Psoas muscle (tissue), 8 donors: ENCODE measurements around the gene ZBTB47. TPM values are rescaled to one million over a fixed set of nuclear protein-coding genes. Genes with fewer than 3 reads are reported as not detected.

Experiments
- ATAC-seq, 4 donors: fragments of 200-7000 bp; cut with Tn5 transposase; one replicate each; pipeline ENCODE4 v1.9.1; 2020; ENCODE audit warnings: moderate library complexity in 3 of 4, mild to moderate bottlenecking in 2 of 4
- DNase-seq, 2 donors: peaks; one replicate each; pipeline ENCODE4 v3.0.0-alpha.2; 2020
- H3K27ac ChIP-seq: fragments of 200-600 bp; one replicate; pipeline ENCODE4 v1.8.0; 2022
- H3K27me3 ChIP-seq, 3 donors: fragments of 200-600 bp in 1 of 3; one replicate each; pipeline versions ENCODE4 v1.6.1 to v1.8.0; 2013 to 2022; ENCODE audit warnings: low read length in 2 of 3, mild to moderate bottlenecking in 2 of 3, moderate library complexity in 1 of 3; ENCODE audit not compliant: insufficient read depth in 3 of 3
- H3K36me3 ChIP-seq, 2 donors: fragments of 200-600 bp in 1 of 2; one replicate each; pipeline versions ENCODE4 v1.6.1 to v1.8.0; 2013 to 2022; ENCODE audit warnings: low read depth in 1 of 2, mild to moderate bottlenecking in 1 of 2, moderate library complexity in 1 of 2; ENCODE audit not compliant: insufficient read depth in 1 of 2
- H3K4me1 ChIP-seq: fragments of 200-600 bp; one replicate; pipeline ENCODE4 v1.8.0; 2022
- H3K4me3 ChIP-seq: fragments of 200-600 bp; one replicate; pipeline ENCODE4 v1.8.0; 2022; ENCODE audit warnings: mild to moderate bottlenecking
- H3K9me3 ChIP-seq: fragments of 200-600 bp; one replicate; pipeline ENCODE4 v1.8.0; 2022
- WGBS, 3 donors: extraction: QIAGEN DNeasy Blood & Tissue Kit; methylation state at CpG; one replicate each; pipeline versions ENCODE4 v1.1.6 to v1.1.7; 2013; 5-methylcytosine and 5-hydroxymethylcytosine counted together
- intact Hi-C, 2 donors: fragments of 100-400 bp; cut with DNase I; formaldehyde crosslinking; loops; one replicate each; pipeline versions ENCODE4 v1.11.0 to v1.14.2; 2022
- polyA plus RNA-seq, 3 donors: library from polyadenylated mRNA; stranded (reverse); fragments of 200-250 nt; gene quantifications; one replicate each; pipeline ENCODE4 v1.2.3, GENCODE V29; 2013
- total RNA-seq, 4 donors: library from RNA; stranded (reverse); fragmentation: NEBNext Ultra II Directional in 2 of 4; extraction: Animal tissue kit (Norgen Biotek cat#: 25700) in 2 of 4; gene quantifications; one replicate each; pipeline versions ENCODE4 v1.2.1 to v1.2.4, GENCODE V29; 2021 to 2023
- TF ChIP-seq, protein P1 (sequence below): fragments of 200-600 bp; IDR thresholded peaks from one replicate; pipeline ENCODE4 v1.8.0; 2022; ENCODE audit warnings: antibody characterized with exemption
- donor health status: healthy with polysubstance abuse.
- donor health status: DM: no; HTN: no; CAD: no; lungs with moderate emphysema.
- donor health status: Bipolar disorder and iron deficiency.
- donor health status: healthy.
- donor health status: DM: yes; HTN: yes; CAD: no.
- donor health status: DM: no; HTN: no; CAD: no.
- donor health status: DM: no; HTN: no; CAD: no.
- donor health status: DM: yes; HTN: yes; CAD: no.

The ZBTB47 gene
- total and polyA plus RNA-seq, 7 donors = 41.6 to 151 (median 90.3) TPM

DNA sequence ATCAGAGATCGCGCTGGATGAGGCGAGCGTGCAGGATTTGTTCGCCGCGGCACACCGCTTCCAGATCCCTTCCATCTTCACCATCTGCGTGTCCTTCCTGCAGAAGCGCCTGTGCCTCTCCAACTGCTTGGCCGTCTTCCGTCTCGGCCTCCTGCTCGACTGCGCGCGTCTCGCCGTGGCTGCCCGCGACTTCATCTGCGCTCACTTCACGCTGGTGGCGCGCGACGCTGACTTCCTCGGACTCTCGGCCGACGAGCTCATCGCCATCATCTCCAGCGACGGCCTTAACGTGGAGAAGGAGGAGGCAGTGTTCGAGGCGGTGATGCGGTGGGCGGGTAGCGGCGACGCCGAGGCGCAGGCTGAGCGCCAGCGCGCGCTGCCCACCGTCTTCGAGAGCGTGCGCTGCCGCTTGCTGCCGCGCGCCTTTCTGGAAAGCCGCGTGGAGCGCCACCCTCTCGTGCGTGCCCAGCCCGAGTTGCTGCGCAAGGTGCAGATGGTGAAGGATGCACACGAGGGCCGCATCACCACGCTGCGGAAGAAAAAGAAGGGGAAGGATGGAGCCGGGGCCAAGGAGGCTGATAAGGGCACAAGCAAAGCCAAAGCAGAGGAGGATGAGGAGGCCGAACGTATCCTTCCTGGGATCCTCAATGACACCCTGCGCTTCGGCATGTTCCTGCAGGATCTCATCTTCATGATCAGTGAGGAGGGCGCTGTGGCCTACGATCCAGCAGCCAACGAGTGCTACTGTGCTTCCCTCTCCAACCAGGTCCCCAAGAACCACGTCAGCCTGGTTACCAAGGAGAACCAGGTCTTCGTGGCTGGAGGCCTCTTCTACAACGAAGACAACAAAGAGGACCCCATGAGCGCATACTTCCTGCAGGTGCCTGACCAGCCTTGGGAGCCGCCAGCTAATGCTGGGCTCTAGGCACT, 32.7 kb downstream of the ZBTB47 start:
- no peak for ATAC-seq
- peaks cover 0 to 18% of the 10 kb centered on the region in 2 donors for H3K36me3 ChIP-seq
- peak overlapping the region; percentile 98 for H3K27ac ChIP-seq
- H3K4me1 ChIP-seq = peaks cover 51% of the 10 kb centered on the region
- WGBS, 3 donors = 26 to 36% (median 36%) methylated on average over 77 to 80 of the region's 80 CpGs
- H3K27me3 ChIP-seq = no peaks in the 10 kb centered on the region
- TF ChIP-seq, protein P1, sequence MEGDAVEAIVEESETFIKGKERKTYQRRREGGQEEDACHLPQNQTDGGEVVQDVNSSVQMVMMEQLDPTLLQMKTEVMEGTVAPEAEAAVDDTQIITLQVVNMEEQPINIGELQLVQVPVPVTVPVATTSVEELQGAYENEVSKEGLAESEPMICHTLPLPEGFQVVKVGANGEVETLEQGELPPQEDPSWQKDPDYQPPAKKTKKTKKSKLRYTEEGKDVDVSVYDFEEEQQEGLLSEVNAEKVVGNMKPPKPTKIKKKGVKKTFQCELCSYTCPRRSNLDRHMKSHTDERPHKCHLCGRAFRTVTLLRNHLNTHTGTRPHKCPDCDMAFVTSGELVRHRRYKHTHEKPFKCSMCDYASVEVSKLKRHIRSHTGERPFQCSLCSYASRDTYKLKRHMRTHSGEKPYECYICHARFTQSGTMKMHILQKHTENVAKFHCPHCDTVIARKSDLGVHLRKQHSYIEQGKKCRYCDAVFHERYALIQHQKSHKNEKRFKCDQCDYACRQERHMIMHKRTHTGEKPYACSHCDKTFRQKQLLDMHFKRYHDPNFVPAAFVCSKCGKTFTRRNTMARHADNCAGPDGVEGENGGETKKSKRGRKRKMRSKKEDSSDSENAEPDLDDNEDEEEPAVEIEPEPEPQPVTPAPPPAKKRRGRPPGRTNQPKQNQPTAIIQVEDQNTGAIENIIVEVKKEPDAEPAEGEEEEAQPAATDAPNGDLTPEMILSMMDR = no peak
- intact Hi-C loops = loop anchor here in 1 of 2 donors (2.0 kb wide), 1 partner anchor 15 kb away; no protein-coding TSS in a partner anchor
- DNase-seq = peak in 1 of 2 donors; percentile 62
- no peaks in the 10 kb centered on the region for H3K9me3 ChIP-seq
- peak overlapping the region; percentile 71 for H3K4me3 ChIP-seq

DNA sequence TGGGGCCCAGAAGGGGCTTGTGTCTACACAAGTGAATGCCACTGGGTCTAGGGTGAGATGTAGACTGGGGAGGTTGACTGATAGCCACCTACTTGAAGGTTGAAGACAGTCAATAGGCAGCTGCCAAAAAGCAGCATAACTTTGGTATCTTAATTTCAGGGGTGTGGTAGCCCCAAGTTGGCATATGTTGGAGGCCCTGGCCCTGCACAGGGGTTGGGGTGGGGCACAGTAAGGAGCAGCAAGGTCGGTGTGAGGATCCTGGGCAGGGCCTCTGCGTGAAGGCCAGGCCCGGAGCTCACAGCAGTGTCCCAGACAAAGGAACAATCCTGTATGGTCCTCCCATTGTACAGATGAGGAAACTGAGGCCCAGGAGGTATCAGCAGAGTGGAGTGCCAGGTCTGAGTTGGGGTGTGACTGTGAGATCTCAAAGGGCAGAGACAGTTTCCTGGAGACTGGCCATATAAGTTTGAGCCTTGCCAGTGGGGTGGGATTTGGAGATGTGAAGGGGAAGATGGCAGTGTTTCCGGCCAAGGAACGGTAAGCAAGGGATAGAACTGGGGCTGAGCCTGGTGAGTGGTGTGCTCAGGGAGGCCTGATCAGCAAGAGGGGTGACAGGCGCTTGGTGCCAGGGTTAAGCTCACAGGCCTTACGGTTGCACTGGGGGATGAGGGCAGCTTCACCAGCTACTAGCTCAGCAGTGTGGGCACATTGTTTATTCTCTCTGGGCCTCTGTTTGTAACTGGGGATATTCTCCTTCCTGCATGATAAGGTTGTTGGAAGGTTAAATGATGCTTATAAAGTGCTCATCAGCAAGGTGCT, 33.5 kb downstream of the ZBTB47 start:
- Histone ChIP-seq H3K9me3 (no peaks in the 10 kb centered on the region), H3K4me1 (peaks cover 51% of the 10 kb centered on the region), H3K27ac (peak overlapping the region; percentile 98), H3K27me3 (no peaks in the 10 kb centered on the region), H3K4me3 (peak overlapping the region; percentile 71), H3K36me3 (peaks cover 0 to 25% of the 10 kb centered on the region in 2 donors)
- intact Hi-C loops = no loop called here
- no peak for ATAC-seq
- TF ChIP-seq, protein P1 = no peak
- no peak for DNase-seq
- 54 to 63% (median 61%) methylated on average over 7 of the region's 7 CpGs for WGBS, 3 donors

DNA sequence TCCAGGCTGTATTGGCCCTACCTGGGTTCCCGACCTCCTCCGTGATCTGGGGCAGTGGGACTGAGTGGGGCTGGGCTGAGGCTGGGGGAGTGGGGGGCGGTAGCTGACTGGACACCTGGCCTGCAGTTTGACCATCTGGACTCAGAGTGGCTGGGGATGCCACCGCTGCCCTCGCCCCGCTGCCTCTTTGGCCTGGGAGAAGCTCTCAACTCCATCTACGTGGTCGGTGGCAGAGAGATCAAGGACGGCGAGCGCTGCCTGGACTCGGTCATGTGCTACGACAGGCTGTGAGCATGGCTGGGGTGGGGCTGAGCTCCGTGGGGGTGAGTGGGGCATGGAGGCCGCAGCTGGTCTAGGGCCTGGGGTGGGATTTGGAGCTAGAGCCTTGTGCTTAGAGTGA, 34.5 kb downstream of the ZBTB47 start:
- no peak for ATAC-seq
- peaks cover 0 to 35% of the 10 kb centered on the region in 2 donors for H3K36me3 ChIP-seq
- intact Hi-C loops = no loop called here
- H3K27ac ChIP-seq = peak overlapping the region; percentile 98
- WGBS, 3 donors = 48 to 56% (median 49%) methylated on average over 13 to 15 of the region's 15 CpGs
- DNase-seq = peak in 1 of 2 donors; percentile 72
- H3K27me3 ChIP-seq = no peaks in the 10 kb centered on the region
- peaks cover 46% of the 10 kb centered on the region for H3K4me1 ChIP-seq
- H3K4me3 ChIP-seq = peak overlapping the region; percentile 71
- TF ChIP-seq, protein P1 = no peak
- H3K9me3 ChIP-seq = no peaks in the 10 kb centered on the region

DNA sequence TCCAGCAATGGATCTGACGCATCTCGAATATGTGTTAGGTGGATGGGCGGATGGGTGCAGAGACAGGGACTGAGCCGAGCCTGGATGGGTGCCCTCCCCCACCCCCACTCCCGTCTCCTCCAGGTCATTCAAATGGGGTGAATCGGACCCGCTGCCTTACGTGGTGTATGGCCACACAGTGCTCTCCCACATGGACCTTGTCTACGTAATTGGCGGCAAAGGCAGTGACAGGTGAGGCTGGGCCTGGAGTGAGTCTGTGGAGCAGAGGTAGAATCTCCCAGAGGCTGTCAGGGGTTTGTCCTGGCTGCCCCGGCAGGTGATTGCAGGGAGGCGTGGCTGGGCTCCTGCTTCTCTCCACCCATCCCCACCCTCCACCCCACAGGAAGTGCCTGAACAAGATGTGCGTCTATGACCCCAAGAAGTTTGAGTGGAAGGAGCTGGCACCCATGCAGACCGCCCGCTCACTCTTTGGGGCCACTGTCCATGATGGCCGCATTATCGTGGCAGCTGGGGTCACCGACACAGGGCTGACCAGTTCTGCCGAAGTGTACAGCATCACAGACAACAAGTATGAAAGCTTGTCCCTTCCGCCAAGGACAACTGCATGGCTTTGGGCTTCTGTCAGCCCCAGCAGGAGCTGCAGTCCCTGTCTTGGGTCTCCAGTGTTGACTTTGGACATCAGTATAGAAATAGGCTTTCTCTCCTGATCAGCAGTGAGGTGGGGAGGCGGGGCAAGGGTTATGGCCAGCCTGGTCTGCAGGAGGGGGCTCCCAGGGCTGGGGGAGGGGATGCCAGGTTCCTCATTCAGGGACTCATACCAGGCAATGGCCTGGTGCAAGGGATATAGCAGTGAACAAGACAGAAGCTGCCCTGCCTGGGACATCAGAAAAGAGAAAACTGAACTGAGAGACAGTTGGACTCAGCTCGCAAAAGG, 35.3 kb downstream of the ZBTB47 start:
- H3K4me1 ChIP-seq = peaks cover 40% of the 10 kb centered on the region
- peak overlapping the region; percentile 71 for H3K4me3 ChIP-seq
- H3K9me3 ChIP-seq = no peaks in the 10 kb centered on the region
- DNase-seq (peak in 1 of 2 donors; percentile 57), ATAC-seq (no peak)
- TF ChIP-seq, protein P1 = no peak
- WGBS, 3 donors = 68 to 74% (median 70%) methylated on average over 19 to 22 of the region's 22 CpGs
- peak overlapping the region; percentile 98 for H3K27ac ChIP-seq
- H3K36me3 ChIP-seq = peaks cover 0 to 35% of the 10 kb centered on the region in 2 donors
- no peaks in the 10 kb centered on the region for H3K27me3 ChIP-seq
- intact Hi-C loops = no loop called here
